GM18508 (cell line): Measurements from ENCODE around the gene UCHL3.

Experiments used
- ATAC-seq: cut with Tn5 transposase; IDR thresholded peaks from one replicate; pipeline ENCODE4 v1.9.1; 2021; ENCODE audit warnings: moderate number of reproducible peaks; ENCODE audit not compliant: insufficient read depth, unreplicated experiment

Gene UCHL3

GRCh38 chr13:75618308-75618707, 68.7 kb downstream of the UCHL3 start:
- no peak for ATAC-seq

- no peak for ATAC-seq
These were observed 70.4 kb downstream of the UCHL3 start for GRCh38 chr13:75620020-75620419.

- no peak for ATAC-seq
These were observed 71.6 kb downstream of the UCHL3 start for GRCh38 chr13:75621147-75621546.

DNA sequence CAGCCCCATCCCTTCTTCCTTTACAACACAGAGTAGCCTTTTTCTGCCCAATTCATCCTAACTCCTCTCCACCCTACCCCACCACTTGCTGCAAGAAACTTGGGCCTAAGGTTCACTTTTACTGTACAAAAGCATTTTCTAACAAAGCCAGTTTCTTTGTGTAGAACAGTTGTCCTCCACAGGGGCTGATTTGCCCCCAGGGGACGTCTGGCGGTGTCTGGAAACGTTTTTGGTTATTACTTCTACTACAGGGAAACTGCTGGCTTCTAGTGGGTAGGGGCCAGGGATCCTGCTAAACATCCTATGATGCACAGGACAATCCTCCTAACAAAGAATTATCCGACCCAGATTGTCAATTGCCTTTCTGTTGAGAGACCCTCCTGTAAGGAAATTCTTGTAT, 79.2 kb downstream of the UCHL3 start:
- ATAC-seq: no peak

- ATAC-seq: no peak
These were observed 83.7 kb downstream of the UCHL3 start for GRCh38 chr13:75633285-75633684.

DNA sequence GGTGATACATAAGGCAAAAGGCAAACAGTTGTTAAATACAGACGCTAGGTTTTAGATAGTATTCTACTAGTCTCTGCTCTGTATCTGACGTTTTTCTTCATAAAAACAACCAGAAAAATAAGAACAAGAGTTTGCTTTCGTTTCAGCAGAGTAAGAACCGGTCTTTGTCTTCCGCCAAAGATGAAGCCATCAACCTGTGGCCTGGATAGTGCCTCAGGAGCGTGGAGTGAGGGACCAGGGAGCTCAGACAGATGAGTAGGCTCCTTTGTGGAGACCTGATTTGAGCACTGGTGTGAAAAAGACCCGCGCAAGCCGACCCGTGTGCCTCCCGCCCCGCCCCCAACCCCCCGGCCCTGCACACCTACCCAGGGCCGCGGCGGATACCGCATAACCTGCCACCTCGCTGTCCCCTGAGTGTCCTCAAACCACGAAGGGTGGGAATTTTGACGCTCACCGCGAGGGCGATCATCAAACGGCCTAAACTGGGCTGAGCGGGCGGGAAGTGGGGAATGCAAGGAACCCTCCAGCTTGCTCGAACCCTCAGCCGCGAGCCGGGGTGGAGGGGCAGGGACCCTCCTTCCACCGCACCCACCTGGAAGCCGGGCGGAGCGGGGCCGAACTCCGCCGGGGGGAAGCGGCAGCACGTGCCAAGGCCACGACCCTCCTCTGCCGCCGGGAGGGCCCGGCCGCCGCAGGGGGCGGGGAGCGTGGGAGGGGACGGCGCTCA, 85.7 kb downstream of the UCHL3 start:
- no peak for ATAC-seq

- ATAC-seq: no peak
These were observed 86.3 kb downstream of the UCHL3 start, which contains the start of gene LMO7 for GRCh38 chr13:75635828-75636435. Gene LMO7 (plus strand): TSS chr13:75636330. CDS start chr13:75636658, 328 bp downstream.

GRCh38 chr13:75636436-75637180, 87.0 kb downstream of the UCHL3 start:
- no peak for ATAC-seq

DNA sequence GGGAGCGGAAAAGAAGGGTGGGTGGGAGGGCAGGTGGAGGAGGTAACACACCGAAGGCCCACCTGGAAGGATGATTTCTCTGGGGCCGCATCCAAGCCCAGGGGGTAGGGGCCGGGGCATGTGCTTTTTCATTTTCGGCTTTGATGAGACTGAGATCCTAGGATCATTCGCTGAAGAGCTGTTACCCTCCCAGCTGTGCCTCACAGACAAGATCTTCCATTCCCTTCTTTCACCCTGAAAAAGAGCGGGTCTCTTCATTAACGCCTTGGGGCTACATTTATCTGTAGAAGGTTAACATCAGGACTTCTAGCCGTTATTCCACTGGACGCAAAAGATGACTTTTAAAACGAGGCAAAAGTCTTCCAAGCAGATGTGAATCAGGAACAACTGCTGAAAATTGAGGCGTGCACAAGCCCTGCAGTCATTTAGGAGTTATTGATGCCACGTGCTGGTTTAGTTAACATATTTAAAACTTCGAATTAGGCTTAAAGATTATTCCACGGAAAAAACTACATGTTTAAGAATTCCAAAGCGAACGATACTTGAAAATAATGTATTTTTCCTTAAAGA, 87.7 kb downstream of the UCHL3 start:
- no peak for ATAC-seq

- no peak for ATAC-seq
These were observed 89.9 kb downstream of the UCHL3 start for GRCh38 chr13:75639454-75639853.

GRCh38 chr13:75641026-75641425, 91.4 kb downstream of the UCHL3 start:
- ATAC-seq: no peak

DNA sequence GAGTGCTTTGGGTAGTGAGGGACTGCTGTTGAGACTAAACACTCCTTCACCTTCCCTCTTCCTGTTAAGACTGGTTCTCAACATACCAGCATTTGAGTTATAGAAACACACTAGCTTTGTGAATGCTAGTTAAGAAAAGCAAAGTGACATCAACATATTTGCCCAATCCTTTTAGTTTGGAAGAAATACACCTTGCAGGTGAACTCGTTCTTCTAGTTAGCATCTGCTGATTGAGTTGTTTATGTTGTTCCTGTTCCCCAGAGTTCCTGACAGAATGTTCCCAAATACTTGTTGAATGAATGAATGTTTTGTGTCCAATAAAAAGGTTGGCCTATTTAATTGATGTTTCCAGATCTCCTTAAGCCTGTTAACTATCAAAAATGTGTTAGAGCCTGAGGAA, 93.6 kb downstream of the UCHL3 start:
- no peak for ATAC-seq

DNA sequence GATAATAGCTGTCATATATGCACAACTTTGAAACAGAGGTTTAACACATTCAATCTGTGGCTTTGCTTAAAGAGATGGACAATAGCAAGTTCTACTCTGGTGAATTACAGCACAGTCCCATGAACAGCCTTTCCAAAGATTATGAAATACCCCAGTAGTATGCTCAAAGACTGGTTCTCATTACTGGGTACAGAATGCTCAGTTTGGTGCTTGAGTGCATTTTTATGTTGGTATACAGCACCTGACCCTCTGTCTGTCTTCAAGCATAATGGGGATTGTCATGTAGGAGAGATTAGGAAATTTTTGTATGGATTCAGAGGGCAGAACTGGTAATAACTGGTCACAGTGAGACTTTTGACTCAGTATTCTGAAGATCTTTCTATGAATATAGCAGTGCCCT, 94.1 kb downstream of the UCHL3 start:
- ATAC-seq: no peak

DNA sequence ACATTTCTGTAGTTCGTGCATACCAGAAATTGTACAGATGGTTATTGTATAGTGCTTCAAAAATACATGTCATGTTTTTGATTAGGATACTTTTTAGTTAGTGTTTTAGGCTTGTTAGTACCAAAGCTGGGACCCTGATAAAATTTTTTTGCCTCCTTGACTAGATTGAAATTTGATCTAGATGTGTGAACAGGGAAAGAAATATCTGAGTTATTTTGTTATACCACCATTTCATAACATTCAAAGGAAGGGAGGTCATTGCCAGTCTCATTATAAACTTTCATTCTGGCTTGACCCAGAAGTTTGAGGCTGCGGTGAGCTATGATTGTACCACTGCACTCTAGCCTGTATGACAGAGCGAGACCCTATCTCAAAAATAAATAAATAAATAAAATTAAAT, 95.5 kb downstream of the UCHL3 start:
- no peak for ATAC-seq

GRCh38 chr13:75647126-75647784, 97.7 kb downstream of the UCHL3 start:
- peak; percentile 78 for ATAC-seq

GRCh38 chr13:75648446-75648845, 98.9 kb downstream of the UCHL3 start:
- ATAC-seq: no peak

- no peak for ATAC-seq
These were observed 101.4 kb downstream of the UCHL3 start for GRCh38 chr13:75651013-75651412.

- no peak for ATAC-seq
These were observed 103.1 kb downstream of the UCHL3 start for GRCh38 chr13:75652726-75653125.
